G401.6 (cell line): ENCODE results near the gene TAOK1.
A peak's percentile ranks its signal among the peaks of the same experiment; 100 is the strongest.

Experiments
- FAIRE-seq: peaks from 2 replicates; lab custom pipeline; 2012; peaks lifted over from hg19 to GRCh38; lab: Jason Lieb, UNC

Gene TAOK1

DNA sequence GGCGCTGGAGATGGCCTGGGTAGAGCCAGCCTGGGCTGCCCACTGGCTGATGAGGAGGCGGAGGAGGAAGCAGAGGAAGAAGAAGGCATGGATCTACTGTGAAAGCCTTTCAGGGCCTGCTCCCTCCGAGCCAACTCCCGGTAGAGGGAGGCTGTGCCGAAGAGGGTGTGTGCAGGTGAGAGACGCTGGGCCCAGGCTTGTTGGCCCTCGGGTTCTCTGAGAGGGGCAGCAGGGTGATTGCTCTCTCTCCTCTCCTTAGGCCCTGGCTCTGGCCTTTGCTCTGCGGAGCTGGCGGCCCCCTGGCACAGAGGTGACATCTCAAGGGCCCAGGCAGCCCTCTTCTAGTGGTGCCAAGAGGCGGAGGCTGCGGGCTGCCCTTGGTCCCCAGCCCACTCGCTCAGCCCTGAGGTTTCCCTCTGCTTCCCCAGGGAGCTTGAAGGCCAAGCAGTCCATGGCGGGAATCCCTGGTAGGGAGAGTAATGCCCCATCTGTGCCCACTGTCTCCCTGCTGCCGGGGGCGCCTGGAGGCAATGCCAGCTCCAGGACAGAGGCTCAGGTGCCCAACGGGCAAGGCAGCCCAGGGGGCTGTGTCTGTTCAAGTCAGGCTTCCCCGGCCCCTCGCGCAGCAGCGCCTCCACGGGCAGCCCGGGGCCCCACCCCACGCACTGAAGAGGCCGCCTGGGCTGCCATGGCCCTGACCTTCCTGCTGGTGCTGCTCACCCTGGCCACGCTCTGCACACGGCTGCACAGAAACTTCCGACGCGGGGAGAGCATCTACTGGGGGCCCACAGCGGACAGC, 181.9 kb downstream of the TAOK1 start:
- FAIRE-seq, result no peak

DNA sequence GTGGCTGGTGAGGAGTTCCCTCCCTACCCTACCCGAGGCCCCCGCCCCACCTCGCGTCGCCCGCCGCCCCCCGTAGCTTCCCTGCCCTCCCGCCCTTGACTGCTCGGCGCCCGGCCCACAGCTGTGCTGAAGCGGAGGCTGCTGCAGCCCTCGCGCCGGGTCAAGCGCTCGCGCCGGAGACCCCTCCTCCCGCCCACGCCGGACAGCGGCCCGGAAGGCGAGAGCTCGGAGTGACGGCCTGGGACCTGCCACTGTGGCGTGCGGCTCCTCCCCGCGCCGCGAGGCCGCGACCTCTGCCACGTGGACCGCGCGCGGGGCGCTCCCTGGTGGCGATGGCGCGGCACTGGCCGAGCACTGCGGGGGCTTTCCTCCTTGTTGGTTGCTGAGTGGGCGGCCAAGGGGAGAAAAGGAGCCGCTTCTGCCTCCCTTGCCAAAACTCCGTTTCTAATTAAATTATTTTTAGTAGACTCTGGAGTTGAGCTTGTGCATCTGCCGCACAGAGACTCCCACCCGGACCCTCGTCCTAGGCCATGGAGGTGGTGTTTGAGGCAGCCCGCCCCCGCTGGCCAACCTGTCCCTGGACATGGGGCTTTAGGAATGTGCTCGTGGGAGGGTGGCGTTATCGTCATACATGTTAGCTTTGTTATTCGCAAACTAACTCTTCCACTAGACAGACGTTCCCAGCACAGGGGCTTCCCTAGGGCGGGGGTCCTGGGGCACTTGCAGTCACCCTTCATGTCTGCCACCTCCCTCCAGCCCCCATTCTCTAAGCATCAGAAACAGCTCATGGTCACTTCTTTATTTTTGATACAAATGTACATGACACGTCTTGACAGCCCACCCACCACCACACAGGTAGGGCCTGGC, 182.8 kb downstream of the TAOK1 start:
- FAIRE-seq, result no peak

DNA sequence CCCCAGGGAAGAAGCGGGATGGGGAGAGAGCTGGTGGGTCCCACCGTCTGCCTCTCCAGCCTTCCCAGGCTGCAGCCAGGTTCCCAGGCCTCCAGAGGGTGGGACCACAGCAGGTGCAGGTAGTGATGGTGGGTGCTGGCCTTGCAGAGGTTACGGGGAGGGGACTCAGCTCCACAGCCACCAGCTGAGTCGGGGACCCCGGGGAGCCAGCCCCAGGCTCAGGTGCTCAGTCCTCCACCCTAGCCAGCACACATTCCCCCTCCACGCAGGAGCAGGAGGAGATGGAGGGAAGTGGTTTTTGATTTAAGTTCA, 183.4 kb downstream of the TAOK1 start:
- no peak for FAIRE-seq

DNA sequence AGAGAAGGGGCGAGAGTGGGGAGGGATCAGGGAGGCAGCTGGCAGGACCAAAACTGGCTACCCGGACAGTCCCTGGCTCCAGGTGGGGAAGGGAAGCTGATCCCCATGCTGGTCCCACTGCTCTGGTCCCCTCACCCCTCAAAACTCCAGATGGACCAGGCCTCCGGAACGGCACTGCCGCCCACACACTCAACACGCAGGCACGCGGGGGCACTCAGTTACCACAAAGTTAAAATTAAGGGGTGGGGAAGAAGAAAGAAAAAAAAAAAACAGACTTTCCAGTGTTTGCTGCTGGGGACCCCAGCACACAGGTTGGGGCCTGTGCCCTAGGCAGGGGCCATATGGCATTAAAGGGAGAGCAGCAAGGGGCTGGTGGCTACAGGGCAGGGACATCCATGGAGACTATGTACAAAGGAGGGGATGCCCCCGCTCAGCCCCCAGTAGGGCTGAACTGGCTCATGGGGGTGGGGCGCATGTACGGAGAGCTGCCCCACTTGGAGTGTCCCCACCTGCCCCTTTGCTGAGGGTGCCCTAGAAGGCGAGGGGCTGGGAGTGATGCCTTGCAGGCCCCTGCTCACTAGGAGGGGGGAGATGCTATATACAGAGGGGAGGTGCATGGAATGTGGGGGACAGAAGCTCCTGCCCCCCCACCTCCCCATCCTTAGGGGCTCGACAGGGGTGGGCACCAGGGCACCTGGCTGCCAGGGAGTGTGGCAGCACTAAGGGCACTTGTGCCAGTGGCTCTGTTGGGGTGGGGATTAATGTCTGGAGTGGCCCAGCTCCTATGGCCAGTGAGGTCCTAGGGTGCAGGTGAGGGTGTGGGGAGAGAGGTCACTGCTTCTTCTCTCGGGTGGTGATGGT, 183.9 kb downstream of the TAOK1 start:
- FAIRE-seq, result no peak

DNA sequence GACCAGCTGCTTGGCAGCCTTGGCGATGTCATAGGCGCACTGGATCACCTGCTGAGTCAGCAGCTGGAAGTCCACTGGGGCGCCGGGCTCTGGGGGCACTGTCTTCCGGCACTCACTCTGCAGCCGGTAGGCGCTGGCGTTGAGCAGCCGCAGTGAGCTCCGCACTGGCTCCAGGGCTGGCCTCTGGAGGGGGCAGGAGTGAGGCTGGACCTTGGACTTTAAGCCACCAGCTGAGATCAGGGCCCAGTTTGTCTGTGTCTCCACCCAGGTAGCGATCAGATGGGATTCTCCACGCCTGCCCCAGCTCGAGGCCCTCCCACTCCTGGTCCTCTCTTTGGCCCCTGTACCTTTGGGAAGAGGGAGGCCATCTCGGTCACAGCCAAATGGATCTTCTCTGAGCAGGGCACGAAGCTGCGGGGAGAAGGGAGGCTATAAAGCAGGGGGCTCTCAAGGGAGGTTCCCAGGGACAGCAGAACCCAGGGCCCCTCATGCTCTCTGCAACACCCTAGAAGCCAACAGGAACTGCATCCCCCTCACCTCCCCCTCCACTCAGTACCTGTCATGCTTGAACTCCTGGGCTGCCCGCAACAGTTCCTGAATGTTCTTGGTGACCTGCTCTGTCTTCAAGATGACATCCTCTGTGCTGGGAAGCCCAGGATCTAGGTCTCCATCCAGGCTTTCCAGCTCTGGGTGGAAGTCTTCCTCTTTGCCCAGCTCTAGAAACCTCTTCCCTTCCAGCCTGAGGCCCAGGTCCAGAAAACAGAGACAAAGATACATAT, 184.8 kb downstream of the TAOK1 start:
- no peak for FAIRE-seq

DNA sequence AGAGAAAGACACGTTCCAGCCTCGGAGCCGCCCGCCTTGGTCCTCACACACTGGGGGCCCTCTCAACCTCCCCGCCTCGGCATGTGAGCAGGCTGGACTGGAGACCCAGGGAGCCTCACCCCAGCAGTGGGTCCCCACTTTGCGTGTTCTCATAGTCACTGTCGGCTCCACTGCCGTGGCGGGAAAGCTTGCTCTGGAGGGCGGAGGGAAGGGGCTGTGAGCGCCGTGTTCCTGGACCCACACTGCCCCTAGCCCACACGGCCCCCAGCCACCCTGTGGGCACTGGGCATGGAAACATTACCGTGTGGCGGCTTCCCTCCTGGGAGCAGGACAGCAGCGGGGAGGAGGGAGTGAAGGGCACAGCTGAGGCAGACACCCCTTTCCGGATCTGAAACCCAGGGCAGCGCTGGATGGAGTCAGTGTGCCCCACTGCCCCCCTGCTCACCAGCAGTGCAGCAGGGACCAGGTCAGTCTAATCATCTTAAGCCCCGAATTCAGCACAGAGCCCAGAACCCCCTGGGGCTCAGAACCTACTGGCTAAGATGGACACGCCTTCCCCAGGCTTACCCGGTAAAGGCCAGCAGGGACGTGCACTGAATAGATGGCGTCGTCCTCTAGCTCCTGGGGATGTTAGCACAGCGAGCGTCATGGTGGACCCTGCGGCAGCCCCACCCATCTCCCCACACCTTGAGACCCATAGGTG, 185.5 kb downstream of the TAOK1 start:
- no peak for FAIRE-seq

DNA sequence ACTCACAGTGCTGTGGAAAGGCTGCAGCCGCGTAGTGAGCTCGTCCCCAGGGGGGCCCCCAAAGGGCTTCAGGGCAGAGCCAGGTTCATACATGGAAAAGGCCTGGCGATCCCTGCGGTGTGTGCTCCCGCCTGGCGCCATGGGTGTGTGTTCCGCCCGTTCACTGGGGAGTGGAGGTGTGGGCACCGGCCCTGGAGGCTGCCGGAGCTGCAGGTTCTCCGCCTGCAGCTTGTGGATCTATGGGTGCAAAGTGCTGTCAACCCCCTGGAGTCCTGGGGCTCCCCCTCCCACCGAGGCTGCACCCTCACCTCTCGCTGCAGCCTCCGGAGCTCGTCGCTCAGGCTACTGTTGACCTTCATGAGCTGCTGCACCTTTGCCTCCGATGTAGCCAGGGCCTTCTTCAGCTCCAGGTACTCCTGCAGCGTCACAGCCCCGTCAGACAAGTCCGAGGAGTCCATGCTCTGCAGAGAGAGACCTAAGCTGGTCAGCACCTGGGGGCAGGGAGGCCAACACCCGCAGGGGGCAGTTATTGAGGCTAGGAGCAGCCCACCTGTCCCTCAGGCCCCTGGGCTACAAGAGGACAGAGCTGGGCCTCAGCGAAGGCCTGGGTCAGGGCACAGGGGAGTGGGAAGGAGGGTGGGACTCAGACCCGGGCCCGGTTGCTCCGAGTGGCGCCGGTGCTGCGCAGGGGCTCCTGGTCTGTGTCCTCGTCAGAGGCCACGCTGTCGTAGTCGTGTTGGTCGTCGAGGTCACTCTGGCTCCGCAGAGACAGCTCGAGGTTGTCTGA, 186.2 kb downstream of the TAOK1 start:
- FAIRE-seq, result no peak

DNA sequence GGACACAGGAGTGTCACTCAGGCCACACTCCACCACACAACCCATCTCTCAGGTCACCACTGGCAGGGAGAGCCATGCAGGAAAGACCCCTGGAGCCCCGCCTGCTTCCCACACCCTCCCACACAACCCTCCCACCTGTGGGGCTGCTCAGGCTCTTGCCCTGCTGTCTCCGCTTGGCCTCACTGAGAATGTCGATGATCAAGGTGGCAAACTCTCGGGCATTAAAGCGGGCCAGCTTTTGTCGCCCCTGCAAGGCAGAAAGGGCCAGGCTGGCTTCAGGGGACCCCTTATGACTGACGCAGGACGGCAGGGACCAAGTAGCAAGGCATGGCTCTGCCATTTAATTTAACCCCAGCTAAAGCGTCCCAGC, 186.8 kb downstream of the TAOK1 start:
- FAIRE-seq, result no peak

DNA sequence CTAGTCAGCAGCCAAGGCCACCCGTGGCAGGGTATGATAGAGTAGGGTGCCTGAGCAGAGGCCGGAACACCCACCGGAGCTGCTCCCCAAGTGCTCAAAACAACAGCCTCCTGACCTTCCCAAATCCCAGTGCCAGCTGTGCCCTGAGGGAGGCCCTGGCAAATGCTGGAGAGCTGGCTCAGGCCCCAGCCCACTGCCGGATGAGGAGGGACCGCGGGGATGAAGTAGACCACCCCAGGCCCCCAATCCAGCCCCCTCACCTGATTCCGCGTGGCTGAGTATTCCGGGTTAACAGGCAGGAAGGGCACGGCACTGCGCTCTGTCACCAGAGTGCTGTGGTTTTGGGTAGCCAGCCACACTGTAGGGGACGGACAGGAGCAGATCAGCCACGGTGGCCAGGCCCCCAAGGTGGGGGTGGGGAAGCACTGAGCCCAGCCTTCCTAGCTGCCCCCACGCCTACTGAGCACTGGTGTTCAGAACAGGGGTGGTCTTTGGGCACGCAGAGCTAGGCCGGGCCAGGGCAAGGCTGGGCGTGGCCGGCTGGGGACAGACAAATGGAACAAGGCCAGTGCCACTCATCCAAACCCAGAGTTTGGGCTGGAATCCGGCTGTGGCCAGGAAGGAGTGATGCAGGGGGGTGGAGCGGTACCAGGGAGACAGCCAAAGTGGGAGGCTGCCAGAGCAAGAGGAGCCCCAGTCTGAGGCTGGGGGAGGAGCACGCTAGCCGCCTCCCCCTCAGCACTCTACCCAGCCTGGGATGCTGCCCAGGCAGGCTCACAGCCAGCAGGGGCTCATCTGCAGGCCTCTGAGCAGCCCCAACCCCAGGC, 187.4 kb downstream of the TAOK1 start:
- no peak for FAIRE-seq

DNA sequence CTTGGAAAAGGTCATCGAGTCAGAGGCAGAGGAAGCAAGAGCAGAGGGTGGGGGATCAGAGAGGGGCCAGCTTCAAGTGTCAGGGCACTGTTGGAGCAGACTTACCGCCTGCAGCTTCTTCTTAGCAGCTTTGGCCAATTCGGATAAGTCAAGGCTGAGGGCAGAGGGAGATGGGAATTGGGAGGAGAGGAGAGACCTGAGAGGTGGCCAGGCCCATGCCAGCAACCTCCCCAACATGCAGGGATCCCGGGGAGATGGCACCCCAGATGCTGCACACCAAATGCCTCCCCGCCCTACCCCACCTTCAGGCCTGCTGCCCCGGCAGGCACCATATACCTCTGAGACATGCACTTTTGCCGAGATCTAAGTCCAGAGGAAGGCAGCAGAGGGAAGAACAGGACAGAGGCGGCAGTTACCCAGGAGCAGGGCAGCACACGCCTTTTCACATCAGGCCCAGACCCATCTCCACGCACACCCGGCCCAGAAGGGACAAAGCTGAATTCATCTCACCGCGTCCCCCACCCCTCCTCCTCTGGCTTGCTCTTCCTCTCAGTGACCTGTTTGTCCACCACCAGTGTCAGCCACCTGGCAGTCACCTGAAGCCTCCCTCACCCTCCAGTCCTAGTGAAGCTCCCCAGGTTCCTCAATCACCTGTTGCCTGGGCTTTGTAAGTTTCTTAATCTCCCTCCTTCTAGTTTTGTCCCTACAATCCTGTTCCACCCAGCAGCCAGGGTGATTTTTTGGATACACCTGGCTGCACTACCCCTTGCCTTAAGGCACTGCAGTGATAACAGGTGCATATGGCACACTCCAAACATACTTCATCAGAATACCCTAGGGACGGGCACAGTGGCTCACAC, 188.7 kb downstream of the TAOK1 start:
- FAIRE-seq, result no peak

DNA sequence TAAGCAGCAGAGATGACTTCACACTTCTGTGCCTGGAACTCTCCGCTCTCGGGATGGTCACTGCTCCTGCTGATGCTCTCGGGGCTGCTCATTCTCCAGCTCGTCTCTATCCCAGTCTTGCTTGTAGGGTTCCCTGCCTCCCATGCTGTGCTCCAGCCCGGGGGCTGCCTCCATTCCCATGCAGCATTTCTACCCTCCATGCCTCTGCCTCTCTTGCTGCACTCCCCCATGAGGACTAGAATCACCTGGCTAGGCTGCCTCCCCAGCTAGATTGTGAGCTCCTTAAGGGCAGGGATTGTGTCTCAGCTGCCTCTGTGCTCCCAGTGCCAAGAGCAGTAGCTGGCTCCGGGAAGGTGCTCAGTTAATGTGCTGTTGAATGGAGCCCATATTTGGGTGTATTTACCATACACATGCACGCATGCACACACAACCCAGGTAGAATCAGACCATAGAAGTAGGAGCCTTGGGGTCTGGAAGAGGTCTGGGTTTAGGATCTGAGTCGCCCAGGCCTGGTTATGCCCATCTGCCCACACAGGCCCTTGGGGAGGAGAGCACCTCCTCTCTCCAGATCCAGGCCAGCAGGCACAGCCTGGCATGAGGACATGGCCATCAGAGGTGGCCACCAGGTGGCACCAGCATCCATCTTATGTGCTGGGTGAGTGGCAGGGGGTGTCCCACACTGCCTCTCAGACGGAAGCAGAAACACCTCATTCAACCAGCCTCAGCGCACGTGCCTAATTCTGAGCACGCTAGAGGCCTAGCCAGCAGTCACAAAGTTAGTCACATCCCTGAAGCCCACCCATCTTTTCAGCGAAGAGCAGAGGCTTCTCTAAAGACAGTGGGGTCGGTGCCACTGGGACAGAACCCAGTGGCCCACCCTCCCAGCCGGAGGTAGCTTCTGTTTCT, 190.0 kb downstream of the TAOK1 start:
- FAIRE-seq, result peak; percentile 80

DNA sequence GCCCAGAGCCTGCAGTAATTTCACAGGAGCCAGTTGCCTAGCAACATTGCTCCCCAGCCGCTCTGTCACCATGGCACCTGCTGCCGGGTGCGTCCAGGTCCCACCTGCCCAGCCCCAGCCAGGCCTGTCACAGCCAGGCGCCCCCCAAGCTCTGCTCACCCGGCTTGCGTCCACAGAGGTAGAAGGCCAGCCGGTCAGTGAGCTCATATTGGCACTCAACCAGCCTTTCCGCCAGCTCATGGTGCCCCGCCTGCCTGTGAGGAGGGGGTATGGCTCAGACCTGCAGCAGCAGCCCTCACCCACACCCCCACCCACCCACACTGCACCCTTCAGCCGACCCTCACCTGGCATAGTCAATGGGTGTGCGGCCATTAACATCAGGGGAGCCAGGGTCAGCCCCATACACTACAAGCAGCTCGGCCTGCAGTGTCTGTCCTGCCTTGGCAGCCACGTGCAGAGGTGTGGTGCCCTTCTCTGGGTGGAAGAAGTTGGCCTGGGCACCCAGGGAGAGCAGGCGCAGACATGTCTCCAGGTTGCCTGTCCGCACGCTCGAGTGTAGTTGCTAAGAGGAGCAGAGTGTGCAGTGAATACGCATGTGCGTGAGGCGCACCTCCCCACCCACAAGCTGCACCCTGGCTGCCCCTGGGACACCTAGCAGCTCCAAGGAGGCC, 191.6 kb downstream of the TAOK1 start:
- no peak for FAIRE-seq

DNA sequence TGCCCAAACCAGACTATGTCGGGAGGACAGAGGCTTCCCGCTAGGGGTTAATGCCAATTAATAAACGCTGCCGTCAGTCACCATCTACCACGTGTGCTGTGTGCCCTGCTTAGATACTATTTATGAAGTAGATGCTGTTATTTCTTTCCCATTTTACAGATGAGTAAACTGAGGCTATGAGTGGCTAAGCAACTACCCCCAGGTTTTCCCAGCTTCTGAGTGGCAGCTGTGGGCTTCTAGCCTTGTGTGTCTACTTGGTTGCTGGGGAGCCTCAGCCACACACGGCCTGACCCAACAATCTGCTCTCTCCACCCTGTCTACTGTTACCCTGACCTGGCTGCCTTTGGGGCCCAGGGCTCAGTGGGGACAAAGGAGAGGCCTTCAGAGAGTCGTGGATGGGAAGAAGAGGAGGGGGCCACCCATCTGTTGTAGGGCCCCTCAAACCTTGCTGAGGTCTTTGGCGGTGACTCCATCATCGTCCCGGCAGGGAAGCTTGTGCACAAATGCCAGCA, 192.1 kb downstream of the TAOK1 start:
- FAIRE-seq, result no peak

DNA sequence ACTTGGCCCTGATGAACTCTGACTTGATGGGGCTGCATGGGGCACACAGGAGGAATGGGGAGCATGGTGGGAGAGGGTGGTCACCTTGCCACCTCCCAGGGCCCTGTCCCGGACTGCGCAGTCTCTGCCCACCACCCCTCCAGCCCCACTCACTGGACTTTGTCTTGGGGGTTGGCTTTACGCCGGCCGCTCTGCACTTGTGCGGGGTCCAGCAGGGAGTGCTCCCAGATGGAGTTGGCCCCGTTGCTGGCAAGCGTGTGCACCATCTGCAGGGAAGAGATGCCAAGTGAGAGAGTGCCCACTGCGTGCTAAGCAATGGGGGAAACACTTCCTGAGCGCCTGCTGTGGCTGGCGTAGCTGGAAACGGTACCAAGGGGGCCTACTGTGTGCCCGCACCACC, 192.6 kb downstream of the TAOK1 start:
- FAIRE-seq, result no peak

DNA sequence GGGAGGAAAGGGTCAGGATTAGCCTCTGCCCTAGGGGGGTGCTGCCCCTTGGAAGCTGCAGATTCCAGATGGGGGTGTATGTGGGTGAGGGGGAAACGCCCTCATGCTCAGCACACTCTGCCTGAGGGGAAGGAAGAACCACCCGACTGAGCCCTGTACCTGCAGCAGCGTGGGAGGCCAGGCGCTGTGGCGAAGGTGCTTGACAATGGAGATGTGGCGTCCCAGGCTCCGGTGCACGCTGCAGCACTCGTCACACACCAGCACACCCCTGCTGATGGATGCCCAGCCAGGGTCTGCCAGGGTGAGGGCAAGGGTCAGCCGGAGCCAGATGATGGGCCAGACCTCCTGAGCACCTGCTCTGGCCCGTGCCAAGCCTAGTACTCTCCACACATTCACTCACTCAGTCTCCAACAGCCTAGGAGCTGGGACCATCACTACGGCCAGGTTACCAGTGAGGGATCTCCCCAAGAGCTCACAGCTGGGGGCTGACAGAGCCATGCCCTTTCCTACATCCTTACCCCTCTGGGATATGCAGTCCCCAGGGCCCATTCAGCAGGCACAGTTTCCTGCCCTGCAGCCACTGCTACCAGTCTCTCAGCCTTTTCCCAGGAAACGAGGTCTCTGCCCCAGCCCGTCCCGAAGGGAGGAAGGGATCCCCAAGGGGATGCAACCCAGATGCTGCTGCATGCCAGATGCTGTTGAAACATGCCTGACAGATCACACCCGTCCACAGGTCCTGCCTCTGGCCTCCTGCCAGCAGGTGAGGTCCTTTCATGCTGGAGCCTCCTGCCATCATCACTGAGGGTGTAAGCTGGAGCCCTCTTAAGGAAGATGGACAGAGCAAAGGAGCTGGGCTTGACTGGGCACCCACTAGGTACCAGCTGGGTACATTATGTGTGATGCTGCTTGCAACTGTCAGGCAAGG, 193.4 kb downstream of the TAOK1 start:
- no peak for FAIRE-seq
